ENCODE results near the gene ITPK1. TPM values are rescaled to one million over a fixed set of nuclear protein-coding genes. Genes with fewer than 3 reads are reported as not detected.

ITPK1 gene
- total and polyA plus RNA-seq, 2 experiments from 2014 or later: 18.7 to 35.0 TPM

- Histone ChIP-seq H3F3A (ENCODE audit: insufficient read depth) (no peaks in the 10 kb centered on the region), H3K27ac (no peak overlapping the region), H3K9ac (no peak overlapping the region), H3K4me2 (ENCODE audit: unreplicated experiment) (no peak overlapping the region), H3K4me1 (ENCODE audit: insufficient read depth) (peaks cover 10% of the 10 kb centered on the region), H3K79me2 (ENCODE audit: insufficient read depth) (no peaks in the 10 kb centered on the region; the same call in 1 of the 2 replicates), H3K9me3 (ENCODE audit: low read depth) (no peaks in the 10 kb centered on the region), H2AFZ (no peak overlapping the region), H3K4me3 (no peak overlapping the region), H3K27me3 (replicated peaks; ENCODE audit: insufficient read depth) (no peaks in the 10 kb centered on the region), H4K20me1 (ENCODE audit: insufficient read depth) (no peaks in the 10 kb centered on the region), H3K36me3 (ENCODE audit: low read depth) (no peaks in the 10 kb centered on the region), H3K9me2 (ENCODE audit: insufficient read depth) (no peaks in the 10 kb centered on the region)
- in situ Hi-C loops (cut with MboI): no loop called here
- TF ChIP-seq EZH2 (IDR thresholded peaks at IDR 0.05; ENCODE audit: insufficient read depth, poor library complexity, severe bottlenecking) (no peak), EZH2phosphoT487 (IDR thresholded peaks at IDR 0.05; ENCODE audit: insufficient read depth, low read depth) (no peak)
- no peak for DNase-seq
- WGBS, 2 experiments (ENCODE audit: low coverage in 1 of 2, low lambda C conversion rate in 2 of 2, missing lambda C conversion rate in 2 of 2): 88 to 94% methylated on average over 8 of the region's 8 CpGs
These were observed 85.7 kb downstream of the ITPK1 start for GRCh38 chr14:93029911-93030508.

- Histone ChIP-seq H3K79me2 (ENCODE audit: insufficient read depth) (no peaks in the 10 kb centered on the region; the same call in 1 of the 2 replicates), H3K36me3 (ENCODE audit: low read depth) (no peaks in the 10 kb centered on the region), H3K4me2 (ENCODE audit: unreplicated experiment) (no peak overlapping the region), H3K27me3 (replicated peaks; ENCODE audit: insufficient read depth) (no peaks in the 10 kb centered on the region), H3K9me2 (ENCODE audit: insufficient read depth) (no peaks in the 10 kb centered on the region), H4K20me1 (ENCODE audit: insufficient read depth) (no peaks in the 10 kb centered on the region), H3K4me1 (ENCODE audit: insufficient read depth) (peaks cover 10% of the 10 kb centered on the region), H3K9me3 (ENCODE audit: low read depth) (no peaks in the 10 kb centered on the region), H3K27ac (no peak overlapping the region), H3K9ac (no peak overlapping the region), H3F3A (ENCODE audit: insufficient read depth) (no peaks in the 10 kb centered on the region), H3K4me3 (no peak overlapping the region), H2AFZ (no peak overlapping the region)
- in situ Hi-C loops (cut with MboI): no loop called here
- no peak for DNase-seq
- WGBS, 2 experiments (ENCODE audit: low coverage in 1 of 2, low lambda C conversion rate in 2 of 2, missing lambda C conversion rate in 2 of 2): 91 to 94% methylated on average over 5 of the region's 5 CpGs
- TF ChIP-seq EZH2phosphoT487 (IDR thresholded peaks at IDR 0.05; ENCODE audit: insufficient read depth, low read depth): no peak
These were observed 86.3 kb downstream of the ITPK1 start for GRCh38 chr14:93029417-93029816.

- TF ChIP-seq EZH2phosphoT487 (IDR thresholded peaks at IDR 0.05; ENCODE audit: insufficient read depth, low read depth) (no peak), EZH2 (IDR thresholded peaks at IDR 0.05; ENCODE audit: insufficient read depth, poor library complexity, severe bottlenecking) (no peak)
- H3F3A ChIP-seq (ENCODE audit: insufficient read depth): no peaks in the 10 kb centered on the region
- no peaks in the 10 kb centered on the region for H3K9me2 ChIP-seq (ENCODE audit: insufficient read depth)
- in situ Hi-C loops (cut with MboI): no loop called here
- H3K4me2 ChIP-seq (ENCODE audit: unreplicated experiment): no peak overlapping the region
- no peaks in the 10 kb centered on the region for H3K36me3 ChIP-seq (ENCODE audit: low read depth)
- DNase-seq: no peak
- H3K4me1 ChIP-seq (ENCODE audit: insufficient read depth): peaks cover 10% of the 10 kb centered on the region
- no peak overlapping the region for H3K9ac ChIP-seq
- H3K4me3 ChIP-seq: no peak overlapping the region
- no peaks in the 10 kb centered on the region for H4K20me1 ChIP-seq (ENCODE audit: insufficient read depth)
- no peaks in the 10 kb centered on the region; the same call in 1 of the 2 replicates for H3K79me2 ChIP-seq (ENCODE audit: insufficient read depth)
- WGBS, 2 experiments (ENCODE audit: low coverage in 1 of 2, low lambda C conversion rate in 2 of 2, missing lambda C conversion rate in 2 of 2): 95 to 96% methylated on average over 9 of the region's 9 CpGs
- H2AFZ ChIP-seq: no peak overlapping the region
- H3K27ac ChIP-seq: no peak overlapping the region
- no peaks in the 10 kb centered on the region for H3K27me3 ChIP-seq (replicated peaks; ENCODE audit: insufficient read depth)
- H3K9me3 ChIP-seq (ENCODE audit: low read depth): no peaks in the 10 kb centered on the region
These were observed 87.0 kb downstream of the ITPK1 start for GRCh38 chr14:93028724-93029076.

- H4K20me1 ChIP-seq (ENCODE audit: insufficient read depth): no peaks in the 10 kb centered on the region
- H3K4me2 ChIP-seq (ENCODE audit: unreplicated experiment): no peak overlapping the region
- no peak overlapping the region for H3K9ac ChIP-seq
- WGBS, 2 experiments (ENCODE audit: low coverage in 1 of 2, low lambda C conversion rate in 2 of 2, missing lambda C conversion rate in 2 of 2): 95% methylated on average over 19 of the region's 19 CpGs
- no peaks in the 10 kb centered on the region for H3K27me3 ChIP-seq (replicated peaks; ENCODE audit: insufficient read depth)
- H3K27ac ChIP-seq: no peak overlapping the region
- TF ChIP-seq EZH2 (IDR thresholded peaks at IDR 0.05; ENCODE audit: insufficient read depth, poor library complexity, severe bottlenecking) (no peak), EZH2phosphoT487 (IDR thresholded peaks at IDR 0.05; ENCODE audit: insufficient read depth, low read depth) (no peak)
- H3K9me3 ChIP-seq (ENCODE audit: low read depth): no peaks in the 10 kb centered on the region
- no peaks in the 10 kb centered on the region; the same call in 1 of the 2 replicates for H3K79me2 ChIP-seq (ENCODE audit: insufficient read depth)
- no peaks in the 10 kb centered on the region for H3K9me2 ChIP-seq (ENCODE audit: insufficient read depth)
- in situ Hi-C loops (cut with MboI): no loop called here
- no peak overlapping the region for H2AFZ ChIP-seq
- H3F3A ChIP-seq (ENCODE audit: insufficient read depth): no peaks in the 10 kb centered on the region
- no peak overlapping the region for H3K4me3 ChIP-seq
- DNase-seq: no peak
- H3K4me1 ChIP-seq (ENCODE audit: insufficient read depth): peaks cover 10% of the 10 kb centered on the region
- no peaks in the 10 kb centered on the region for H3K36me3 ChIP-seq (ENCODE audit: low read depth)
These were observed 87.7 kb downstream of the ITPK1 start for GRCh38 chr14:93027810-93028723.

All from GM23248 (cell line).